ENCODE data around the gene RAB3GAP2. TPM values are rescaled to one million over a fixed set of nuclear protein-coding genes. Genes with fewer than 3 reads are reported as not detected.

Gene RAB3GAP2
- total and polyA plus RNA-seq, 9 donors = 7.6 to 33.4 (median 24.3) TPM

DNA sequence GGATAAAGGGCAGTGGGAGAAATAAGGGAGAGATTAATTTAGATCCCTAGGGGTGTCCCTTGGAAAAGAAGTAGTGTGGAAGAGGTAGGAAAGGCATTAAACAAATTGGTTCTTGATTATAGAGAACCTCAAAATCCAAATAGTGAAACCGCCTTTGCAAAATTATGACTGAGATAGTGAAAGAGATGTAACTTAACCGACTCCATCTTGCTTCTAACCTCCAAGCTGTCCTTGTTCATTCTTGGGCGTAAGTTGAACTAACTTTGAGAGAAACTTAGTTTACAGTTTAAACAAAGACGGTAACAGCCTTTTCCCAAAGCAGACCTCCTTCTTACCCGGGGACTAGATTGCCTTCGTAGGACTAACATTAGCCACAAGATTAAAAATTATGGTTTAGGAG, 3.2 kb upstream of the RAB3GAP2 start:
- 89 to 91% (median 90%) methylated on average over 6 of the region's 6 CpGs for WGBS, 3 donors

DNA sequence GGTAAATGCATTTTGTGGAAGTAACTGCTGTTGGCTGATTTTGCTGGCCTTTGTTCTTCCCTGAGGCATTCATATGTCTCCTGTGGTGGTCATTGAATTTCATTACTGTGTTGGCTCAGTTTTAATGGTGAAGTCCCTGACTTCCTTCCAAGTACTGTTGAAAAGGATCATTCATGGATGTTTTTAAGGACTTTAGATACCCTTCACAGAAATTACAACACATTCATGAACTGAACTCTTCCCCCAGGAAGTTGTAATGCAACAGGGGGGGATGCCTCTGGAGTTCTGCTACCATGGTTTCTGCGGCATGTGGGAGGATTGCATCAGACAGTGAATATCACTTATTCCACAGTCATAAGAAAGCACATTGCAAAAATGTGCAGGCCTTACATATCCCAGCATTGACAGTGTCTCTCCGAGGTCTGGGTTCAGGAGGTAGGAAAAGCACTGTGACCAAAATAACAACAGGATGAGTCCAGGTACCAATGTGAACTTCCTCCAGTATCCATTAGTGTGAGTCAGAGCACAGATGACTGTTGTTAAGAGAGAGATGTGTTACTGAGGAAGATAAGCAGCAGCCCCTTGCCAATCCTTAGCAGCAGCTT, 2.1 kb upstream of the RAB3GAP2 start:
- H3K27ac ChIP-seq = no peak overlapping the region

More for the DNA sequence above, 3.2 kb upstream of the RAB3GAP2 start:
- Histone ChIP-seq H3K36me3 (no peaks in the 10 kb centered on the region), H3K27me3 (no peaks in the 10 kb centered on the region), H3K27ac (no peak overlapping the region), H3K4me3 (no peak overlapping the region), H3K9me3 (no peaks in the 10 kb centered on the region), H3K4me1 (ENCODE audit: insufficient read depth) (peaks cover 5% of the 10 kb centered on the region)
- no peak for TF ChIP-seq EP300 (IDR thresholded peaks at IDR 0.05)
- no peak for TF ChIP-seq POLR2A (IDR thresholded peaks at IDR 0.05)
- TF ChIP-seq, protein P1, sequence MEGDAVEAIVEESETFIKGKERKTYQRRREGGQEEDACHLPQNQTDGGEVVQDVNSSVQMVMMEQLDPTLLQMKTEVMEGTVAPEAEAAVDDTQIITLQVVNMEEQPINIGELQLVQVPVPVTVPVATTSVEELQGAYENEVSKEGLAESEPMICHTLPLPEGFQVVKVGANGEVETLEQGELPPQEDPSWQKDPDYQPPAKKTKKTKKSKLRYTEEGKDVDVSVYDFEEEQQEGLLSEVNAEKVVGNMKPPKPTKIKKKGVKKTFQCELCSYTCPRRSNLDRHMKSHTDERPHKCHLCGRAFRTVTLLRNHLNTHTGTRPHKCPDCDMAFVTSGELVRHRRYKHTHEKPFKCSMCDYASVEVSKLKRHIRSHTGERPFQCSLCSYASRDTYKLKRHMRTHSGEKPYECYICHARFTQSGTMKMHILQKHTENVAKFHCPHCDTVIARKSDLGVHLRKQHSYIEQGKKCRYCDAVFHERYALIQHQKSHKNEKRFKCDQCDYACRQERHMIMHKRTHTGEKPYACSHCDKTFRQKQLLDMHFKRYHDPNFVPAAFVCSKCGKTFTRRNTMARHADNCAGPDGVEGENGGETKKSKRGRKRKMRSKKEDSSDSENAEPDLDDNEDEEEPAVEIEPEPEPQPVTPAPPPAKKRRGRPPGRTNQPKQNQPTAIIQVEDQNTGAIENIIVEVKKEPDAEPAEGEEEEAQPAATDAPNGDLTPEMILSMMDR (IDR thresholded peaks at IDR 0.05) = no peak
- intact Hi-C loops (cut with DNase I) = no loop called here
- no peak for DNase-seq

DNA sequence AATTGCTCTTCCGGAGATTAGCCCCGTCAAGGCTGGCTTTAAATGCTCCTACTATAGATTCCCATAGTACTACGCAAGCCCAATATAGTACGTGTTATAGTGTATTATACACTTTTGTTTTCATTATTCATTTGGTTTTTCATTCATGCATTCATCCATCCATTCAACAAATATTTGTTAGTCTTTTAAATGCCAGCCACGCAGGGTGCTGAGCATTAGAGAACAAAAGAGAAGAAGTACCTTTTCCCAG, 513 bp upstream of the RAB3GAP2 start:
- peaks cover 8% of the 10 kb centered on the region for H3K4me1 ChIP-seq (ENCODE audit: insufficient read depth)
- no peaks in the 10 kb centered on the region for H3K27me3 ChIP-seq
- no peak for DNase-seq
- H3K9me3 ChIP-seq = no peaks in the 10 kb centered on the region
- peak overlapping the region in 1 of 2 donors; percentile 11 for H3K27ac ChIP-seq
- H3K4me3 ChIP-seq = peak overlapping the region; percentile 64
- TF ChIP-seq EP300 (IDR thresholded peaks at IDR 0.05) = no peak
- TF ChIP-seq, protein P1 (IDR thresholded peaks at IDR 0.05) = no peak
- no peak for TF ChIP-seq POLR2A (IDR thresholded peaks at IDR 0.05)
- no peaks in the 10 kb centered on the region for H3K36me3 ChIP-seq
- 4 to 6% (median 5%) methylated on average over 5 of the region's 5 CpGs for WGBS, 3 donors
- intact Hi-C loops (cut with DNase I) = no loop called here

More for the DNA sequence above, 2.1 kb upstream of the RAB3GAP2 start:
- TF ChIP-seq EP300 (IDR thresholded peaks at IDR 0.05) = no peak
- TF ChIP-seq, protein P1 (IDR thresholded peaks at IDR 0.05) = no peak
- TF ChIP-seq POLR2A (IDR thresholded peaks at IDR 0.05) = no peak
- WGBS, 3 donors = 88 to 94% (median 93%) methylated on average over 2 of the region's 2 CpGs
- no peaks in the 10 kb centered on the region for H3K27me3 ChIP-seq
- no peaks in the 10 kb centered on the region for H3K9me3 ChIP-seq
- intact Hi-C loops (cut with DNase I) = no loop called here
- no peak for DNase-seq
- H3K4me3 ChIP-seq = no peak overlapping the region
- H3K36me3 ChIP-seq = no peaks in the 10 kb centered on the region
- H3K4me1 ChIP-seq (ENCODE audit: insufficient read depth) = peaks cover 8% of the 10 kb centered on the region

DNA sequence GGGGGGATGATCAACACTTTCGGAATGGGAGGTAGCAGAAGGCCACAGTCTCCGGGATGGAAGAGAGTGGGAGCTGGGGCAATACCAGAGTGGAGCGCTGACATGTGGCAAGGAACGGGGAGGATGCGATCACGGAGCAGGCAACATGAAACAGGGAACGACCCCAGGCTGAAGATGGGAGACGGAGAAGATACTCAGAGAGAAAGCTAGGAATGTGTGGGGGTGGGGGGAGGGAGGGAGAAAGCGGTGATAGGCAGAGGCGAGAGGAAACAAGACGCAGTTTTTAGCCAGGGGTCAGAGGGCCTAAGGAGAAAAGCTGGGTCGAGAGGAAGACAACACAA, 577 bp downstream of the RAB3GAP2 start:
- TF ChIP-seq POLR2A (IDR thresholded peaks at IDR 0.05) (no peak), EP300 (IDR thresholded peaks at IDR 0.05) (no peak)
- TF ChIP-seq, protein P1 (IDR thresholded peaks at IDR 0.05) = no peak
- Histone ChIP-seq H3K9me3 (no peaks in the 10 kb centered on the region), H3K4me3 (peak overlapping the region; percentile 64), H3K36me3 (no peaks in the 10 kb centered on the region), H3K4me1 (ENCODE audit: insufficient read depth) (peaks cover 8% of the 10 kb centered on the region), H3K27ac (peak overlapping the region; percentile 46 to 58), H3K27me3 (no peaks in the 10 kb centered on the region)
- DNase-seq = peak in 2 of 5 donors; percentile 19 to 35
- WGBS, 3 donors = 0 to 1% (median 1%) methylated on average over 12 of the region's 12 CpGs
- intact Hi-C loops (cut with DNase I) = no loop called here

Measured in ovary (tissue), 9 donors.